ENCODE results near the gene GUCA1A.
"Not testable (repeated sequence)": the region's sequence is repeated elsewhere in the genome, so short reads cannot be mapped to it uniquely, and the experiment has no call there.

GUCA1A gene

GRCh38 chr6:42148058-42148457, 25.1 kb upstream of the GUCA1A start:
- Histone ChIP-seq H3K36me3 (ENCODE audit: insufficient read depth, insufficient read length, low read length) (no peaks in the 10 kb centered on the region), H3K9me3 (ENCODE audit: insufficient read depth, low read length) (no peaks in the 10 kb centered on the region), H3K27me3 (ENCODE audit: insufficient read depth, insufficient read length) (peaks cover 3% of the 10 kb centered on the region), H3K4me3 (ENCODE audit: insufficient read length, low read depth) (no peak overlapping the region), H3K9ac (ENCODE audit: insufficient read length, low read depth) (no peak overlapping the region), H3K4me1 (ENCODE audit: insufficient read depth, insufficient read length) (peaks cover 6% of the 10 kb centered on the region)
- no peak for DNase-seq (ENCODE audit: low read depth, low spot score)
- TF ChIP-seq ZNF274 (IDR thresholded peaks at IDR 0.05; ENCODE audit: low read depth, low read length) (no peak), SUZ12 (IDR thresholded peaks at IDR 0.05; ENCODE audit: extremely low read depth, insufficient read depth, insufficient read length) (no peak), YY1 (IDR thresholded peaks at IDR 0.05; ENCODE audit: insufficient read depth, insufficient read length) (no peak)

GRCh38 chr6:42150254-42150653, 22.9 kb upstream of the GUCA1A start:
- no peak for TF ChIP-seq YY1 (IDR thresholded peaks at IDR 0.05; ENCODE audit: insufficient read depth, insufficient read length)
- TF ChIP-seq SUZ12 (IDR thresholded peaks at IDR 0.05; ENCODE audit: extremely low read depth, insufficient read depth, insufficient read length), result no peak
- no peak for TF ChIP-seq ZNF274 (IDR thresholded peaks at IDR 0.05; ENCODE audit: low read depth, low read length)
- no peak overlapping the region for H3K4me3 ChIP-seq (ENCODE audit: insufficient read length, low read depth)
- no peak overlapping the region for H3K9ac ChIP-seq (ENCODE audit: insufficient read length, low read depth)
- H3K9me3 ChIP-seq (ENCODE audit: insufficient read depth, low read length), result no peaks in the 10 kb centered on the region
- DNase-seq (ENCODE audit: low read depth, low spot score), result no peak
- H3K36me3 ChIP-seq (ENCODE audit: insufficient read depth, insufficient read length, low read length), result no peaks in the 10 kb centered on the region
- H3K27me3 ChIP-seq (ENCODE audit: insufficient read depth, insufficient read length), result peaks cover 2% of the 10 kb centered on the region
- H3K4me1 ChIP-seq (ENCODE audit: insufficient read depth, insufficient read length), result peaks cover 6% of the 10 kb centered on the region

DNA sequence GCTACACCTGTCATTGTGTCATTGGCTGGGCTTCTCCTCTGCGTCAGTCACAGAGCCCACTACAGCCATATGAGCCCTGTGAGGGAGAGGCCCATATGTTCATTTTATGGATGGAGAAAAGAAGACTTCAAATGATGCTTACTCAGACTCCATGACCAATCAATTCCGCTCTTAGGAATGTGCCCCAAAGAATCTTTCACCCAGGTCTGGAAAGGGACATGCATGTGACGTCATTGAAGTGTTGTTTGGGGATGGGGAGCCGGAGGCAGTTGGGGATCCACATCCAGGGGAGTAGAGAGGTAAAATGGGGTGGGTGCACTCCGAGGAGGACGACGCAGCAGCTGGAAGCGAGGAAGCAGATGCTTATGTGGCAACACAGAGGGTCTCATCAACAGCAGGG, 21.1 kb upstream of the GUCA1A start:
- TF ChIP-seq SUZ12 (IDR thresholded peaks at IDR 0.05; ENCODE audit: extremely low read depth, insufficient read depth, insufficient read length), result no peak
- TF ChIP-seq ZNF274 (IDR thresholded peaks at IDR 0.05; ENCODE audit: low read depth, low read length), result no peak
- no peak for TF ChIP-seq YY1 (IDR thresholded peaks at IDR 0.05; ENCODE audit: insufficient read depth, insufficient read length)
- H3K4me1 ChIP-seq (ENCODE audit: insufficient read depth, insufficient read length), result peaks cover 6% of the 10 kb centered on the region
- DNase-seq (ENCODE audit: low read depth, low spot score), result no peak
- H3K27me3 ChIP-seq (ENCODE audit: insufficient read depth, insufficient read length), result peaks cover 3% of the 10 kb centered on the region
- no peaks in the 10 kb centered on the region for H3K36me3 ChIP-seq (ENCODE audit: insufficient read depth, insufficient read length, low read length)
- no peaks in the 10 kb centered on the region for H3K9me3 ChIP-seq (ENCODE audit: insufficient read depth, low read length)
- no peak overlapping the region for H3K9ac ChIP-seq (ENCODE audit: insufficient read length, low read depth)
- H3K4me3 ChIP-seq (ENCODE audit: insufficient read length, low read depth), result no peak overlapping the region

DNA sequence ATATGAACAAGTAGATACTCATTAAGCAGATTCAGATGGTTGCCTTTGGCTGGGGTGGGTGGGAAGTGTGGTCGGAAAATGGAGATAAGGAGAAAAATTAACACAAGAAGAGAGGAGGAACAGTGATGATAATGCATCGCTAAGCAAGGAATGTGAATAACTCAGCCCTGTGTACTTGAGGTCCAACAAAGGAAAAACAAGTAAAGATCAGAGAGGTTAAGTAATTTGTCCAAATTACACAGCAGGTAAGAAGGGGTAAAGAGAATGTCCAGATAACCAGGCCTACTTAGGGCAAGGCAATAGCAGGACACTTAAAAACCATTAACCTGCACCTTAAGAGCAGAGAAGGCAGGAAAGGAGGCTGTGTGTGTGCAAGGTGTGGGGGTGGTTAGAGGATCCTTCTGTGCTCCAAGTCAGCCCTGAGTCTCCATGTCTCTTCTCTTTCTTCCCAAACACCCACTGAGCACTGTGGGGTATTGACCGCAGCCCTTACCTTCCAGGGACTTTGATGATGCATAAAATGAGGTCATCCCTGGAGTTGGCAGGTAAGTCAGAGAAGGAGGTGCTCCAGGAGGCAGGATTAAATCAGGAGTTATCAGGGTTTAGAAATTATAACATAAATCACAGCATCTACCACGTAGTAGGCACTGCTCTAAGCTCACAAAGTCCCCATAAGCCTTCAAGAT, 20.5 kb upstream of the GUCA1A start:
- H3K27me3 ChIP-seq (ENCODE audit: insufficient read depth, insufficient read length); H3K36me3 ChIP-seq (ENCODE audit: insufficient read depth, insufficient read length, low read length); DNase-seq (ENCODE audit: low read depth, low spot score); H3K9ac ChIP-seq (ENCODE audit: insufficient read length, low read depth); H3K4me1 ChIP-seq (ENCODE audit: insufficient read depth, insufficient read length); H3K9me3 ChIP-seq (ENCODE audit: insufficient read depth, low read length); H3K4me3 ChIP-seq (ENCODE audit: insufficient read length, low read depth): not testable (repeated sequence)

- TF ChIP-seq ZNF274 (IDR thresholded peaks at IDR 0.05; ENCODE audit: low read depth, low read length) (no peak), YY1 (IDR thresholded peaks at IDR 0.05; ENCODE audit: insufficient read depth, insufficient read length) (no peak), SUZ12 (IDR thresholded peaks at IDR 0.05; ENCODE audit: extremely low read depth, insufficient read depth, insufficient read length) (no peak)
- Histone ChIP-seq H3K27me3 (ENCODE audit: insufficient read depth, insufficient read length) (peaks cover 3% of the 10 kb centered on the region), H3K4me3 (ENCODE audit: insufficient read length, low read depth) (no peak overlapping the region), H3K36me3 (ENCODE audit: insufficient read depth, insufficient read length, low read length) (no peaks in the 10 kb centered on the region), H3K4me1 (ENCODE audit: insufficient read depth, insufficient read length) (peaks cover 6% of the 10 kb centered on the region), H3K9ac (ENCODE audit: insufficient read length, low read depth) (no peak overlapping the region), H3K9me3 (ENCODE audit: insufficient read depth, low read length) (no peaks in the 10 kb centered on the region)
- no peak for DNase-seq (ENCODE audit: low read depth, low spot score)
These were observed 19.2 kb upstream of the GUCA1A start for GRCh38 chr6:42153921-42154320.

DNA sequence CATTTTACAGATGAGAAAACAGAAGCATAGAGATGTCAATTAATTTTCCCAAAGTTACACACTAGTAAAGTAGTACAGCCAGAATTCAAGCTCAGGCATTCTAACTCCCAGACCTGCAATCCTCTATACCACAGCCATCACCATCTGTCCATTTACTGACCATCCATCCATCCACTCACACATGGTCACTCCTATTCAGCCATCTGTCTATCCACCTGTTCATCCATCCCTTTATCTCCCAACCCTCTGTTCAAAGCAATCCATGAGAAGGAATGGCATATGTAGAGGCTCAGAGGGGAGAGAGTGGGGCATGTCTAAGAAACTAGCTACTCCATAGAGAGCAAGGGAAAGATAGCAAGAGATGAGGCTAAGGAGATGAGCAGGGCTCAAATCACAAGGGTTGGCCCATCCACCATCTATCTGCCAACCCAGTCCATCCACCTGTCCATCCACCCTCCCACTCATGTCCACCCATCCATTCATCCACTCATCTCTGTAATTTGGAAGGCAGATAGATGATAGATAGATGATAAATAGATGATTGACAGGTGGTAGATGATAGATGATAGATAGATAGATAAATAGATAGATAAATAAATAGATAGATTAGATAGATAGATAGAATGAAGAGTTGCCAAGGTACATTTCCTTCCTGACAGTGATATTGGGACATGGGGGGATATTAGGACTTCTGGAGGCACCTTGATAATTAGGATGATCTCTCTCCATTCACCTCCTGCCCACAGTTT, 18.5 kb upstream of the GUCA1A start:
- no peak overlapping the region for H3K9ac ChIP-seq (ENCODE audit: insufficient read length, low read depth)
- H3K9me3 ChIP-seq (ENCODE audit: insufficient read depth, low read length), result no peaks in the 10 kb centered on the region
- peaks cover 3% of the 10 kb centered on the region for H3K27me3 ChIP-seq (ENCODE audit: insufficient read depth, insufficient read length)
- no peak overlapping the region for H3K4me3 ChIP-seq (ENCODE audit: insufficient read length, low read depth)
- no peak for TF ChIP-seq ZNF274 (IDR thresholded peaks at IDR 0.05; ENCODE audit: low read depth, low read length)
- no peak for TF ChIP-seq YY1 (IDR thresholded peaks at IDR 0.05; ENCODE audit: insufficient read depth, insufficient read length)
- TF ChIP-seq SUZ12 (IDR thresholded peaks at IDR 0.05; ENCODE audit: extremely low read depth, insufficient read depth, insufficient read length), result no peak
- DNase-seq (ENCODE audit: low read depth, low spot score), result no peak
- no peaks in the 10 kb centered on the region for H3K36me3 ChIP-seq (ENCODE audit: insufficient read depth, insufficient read length, low read length)
- H3K4me1 ChIP-seq (ENCODE audit: insufficient read depth, insufficient read length), result peaks cover 6% of the 10 kb centered on the region

- H3K27me3 ChIP-seq (ENCODE audit: insufficient read depth, insufficient read length), result peaks cover 3% of the 10 kb centered on the region
- H3K9ac ChIP-seq (ENCODE audit: insufficient read length, low read depth), result no peak overlapping the region
- H3K4me3 ChIP-seq (ENCODE audit: insufficient read length, low read depth), result no peak overlapping the region
- H3K9me3 ChIP-seq (ENCODE audit: insufficient read depth, low read length), result no peaks in the 10 kb centered on the region
- peaks cover 6% of the 10 kb centered on the region for H3K4me1 ChIP-seq (ENCODE audit: insufficient read depth, insufficient read length)
- DNase-seq (ENCODE audit: low read depth, low spot score), result no peak
- no peak for TF ChIP-seq ZNF274 (IDR thresholded peaks at IDR 0.05; ENCODE audit: low read depth, low read length)
- no peak for TF ChIP-seq SUZ12 (IDR thresholded peaks at IDR 0.05; ENCODE audit: extremely low read depth, insufficient read depth, insufficient read length)
- no peak for TF ChIP-seq YY1 (IDR thresholded peaks at IDR 0.05; ENCODE audit: insufficient read depth, insufficient read length)
- H3K36me3 ChIP-seq (ENCODE audit: insufficient read depth, insufficient read length, low read length), result no peaks in the 10 kb centered on the region
These were observed 17.9 kb upstream of the GUCA1A start for GRCh38 chr6:42155293-42155692.

All from NT2/D1 (cell line).